Measurements from ENCODE around the gene MBD3L1. TPM values are rescaled to one million over a fixed set of nuclear protein-coding genes. Genes with fewer than 3 reads are reported as not detected.

The MBD3L1 gene
- total RNA-seq, 1 donor from 2014 or later = not detected

DNA sequence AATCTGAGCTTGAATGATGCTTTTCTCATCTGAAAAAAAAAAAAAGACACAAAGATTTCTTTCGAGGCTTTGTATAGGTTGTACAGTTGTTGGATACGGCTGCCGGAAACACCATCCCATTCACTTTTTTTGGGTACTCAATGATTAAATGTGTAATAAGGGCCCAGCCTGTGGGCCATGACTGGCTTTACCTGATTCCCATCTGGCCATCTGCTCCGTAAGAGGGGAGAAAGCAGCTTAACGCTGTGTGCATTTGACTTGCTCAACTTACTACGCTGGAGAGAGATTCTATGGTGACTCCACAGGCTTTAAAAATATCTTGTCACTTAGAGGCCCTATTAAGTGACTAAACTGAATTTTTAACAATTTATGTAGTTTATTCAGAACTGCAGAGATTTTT lies 804 bp upstream of the MBD3L1 start:
- intact Hi-C loops (cut with micrococcal nuclease) = loop anchor here (5.0 kb wide), 2 partner anchors 179 to 606 kb away; partner anchors contain the start of gene ZNF266
- ATAC-seq (ENCODE audit: low read depth) (no peak), DNase-seq (no peak)
- peaks cover 19% of the 10 kb centered on the region for H3K36me3 Mint-ChIP-seq (ENCODE audit: low read depth)
- H3K27me3 Mint-ChIP-seq = no peaks in the 10 kb centered on the region
- ChIA-PET CTCF (no interaction called here), POLR2A (interaction anchor here (0.5 kb wide), 1 partner anchor 921 kb away, joined by 3 read pairs; no protein-coding TSS in a partner anchor)
- peak overlapping the region; percentile 87 for H3K4me3 Mint-ChIP-seq
- H3K9me3 Mint-ChIP-seq = peaks cover 10% of the 10 kb centered on the region
- TF ChIP-seq, protein P1, sequence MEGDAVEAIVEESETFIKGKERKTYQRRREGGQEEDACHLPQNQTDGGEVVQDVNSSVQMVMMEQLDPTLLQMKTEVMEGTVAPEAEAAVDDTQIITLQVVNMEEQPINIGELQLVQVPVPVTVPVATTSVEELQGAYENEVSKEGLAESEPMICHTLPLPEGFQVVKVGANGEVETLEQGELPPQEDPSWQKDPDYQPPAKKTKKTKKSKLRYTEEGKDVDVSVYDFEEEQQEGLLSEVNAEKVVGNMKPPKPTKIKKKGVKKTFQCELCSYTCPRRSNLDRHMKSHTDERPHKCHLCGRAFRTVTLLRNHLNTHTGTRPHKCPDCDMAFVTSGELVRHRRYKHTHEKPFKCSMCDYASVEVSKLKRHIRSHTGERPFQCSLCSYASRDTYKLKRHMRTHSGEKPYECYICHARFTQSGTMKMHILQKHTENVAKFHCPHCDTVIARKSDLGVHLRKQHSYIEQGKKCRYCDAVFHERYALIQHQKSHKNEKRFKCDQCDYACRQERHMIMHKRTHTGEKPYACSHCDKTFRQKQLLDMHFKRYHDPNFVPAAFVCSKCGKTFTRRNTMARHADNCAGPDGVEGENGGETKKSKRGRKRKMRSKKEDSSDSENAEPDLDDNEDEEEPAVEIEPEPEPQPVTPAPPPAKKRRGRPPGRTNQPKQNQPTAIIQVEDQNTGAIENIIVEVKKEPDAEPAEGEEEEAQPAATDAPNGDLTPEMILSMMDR (IDR thresholded peaks at IDR 0.05) = no peak
- peak overlapping the region; percentile 90 for H3K27ac Mint-ChIP-seq
- peaks cover 15% of the 10 kb centered on the region for H3K4me1 Mint-ChIP-seq

DNA sequence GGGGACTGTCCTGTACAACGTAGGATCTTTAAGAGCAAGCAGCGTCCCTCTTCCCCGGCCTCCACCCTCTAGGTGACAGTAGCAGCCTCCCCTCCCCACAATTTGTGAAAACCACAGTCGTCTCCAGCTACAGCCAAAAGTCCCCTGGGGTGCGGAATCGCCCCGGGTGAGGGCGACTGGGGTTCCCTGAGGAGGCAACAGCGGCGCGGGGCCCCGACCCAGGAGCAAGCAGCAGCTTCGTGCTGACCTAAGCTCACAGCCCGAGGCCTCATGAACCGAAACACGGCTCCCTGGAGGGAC lies 395 bp upstream of the MBD3L1 start:
- TF ChIP-seq, protein P1 (IDR thresholded peaks at IDR 0.05) = no peak
- Mint-ChIP-seq H3K27ac (peak overlapping the region; percentile 90), H3K9me3 (peaks cover 10% of the 10 kb centered on the region), H3K4me1 (peaks cover 15% of the 10 kb centered on the region), H3K27me3 (no peaks in the 10 kb centered on the region), H3K4me3 (peak overlapping the region; percentile 87), H3K36me3 (ENCODE audit: low read depth) (peaks cover 17% of the 10 kb centered on the region)
- DNase-seq (no peak), ATAC-seq (ENCODE audit: low read depth) (peak; percentile 1)
- intact Hi-C loops (cut with micrococcal nuclease) = loop anchor here (5.0 kb wide), 2 partner anchors 179 to 606 kb away; partner anchors contain the start of gene ZNF266
- CTCF ChIA-PET = no interaction called here
- POLR2A ChIA-PET = interaction anchor here (0.5 kb wide), 1 partner anchor 921 kb away, joined by 3 read pairs; no protein-coding TSS in a partner anchor

DNA sequence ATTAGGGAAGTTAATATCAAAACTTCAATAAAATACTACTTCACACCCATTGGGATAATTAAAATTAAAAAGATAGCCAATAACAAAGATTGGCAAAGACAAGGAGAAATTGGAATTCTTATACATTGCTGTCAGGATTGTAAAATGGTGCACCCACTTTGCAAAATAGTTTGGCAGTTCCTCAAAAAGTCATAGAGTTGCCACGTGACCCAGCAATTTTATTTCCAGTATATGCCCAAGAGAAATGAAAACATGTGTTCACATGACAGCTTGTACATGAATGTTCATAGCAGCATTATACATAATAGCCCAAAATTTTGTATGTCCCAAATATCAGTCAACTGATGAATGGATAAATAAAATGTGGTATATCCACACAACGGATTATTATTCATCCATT lies 3.3 kb downstream of the MBD3L1 start:
- peaks cover 15% of the 10 kb centered on the region for H3K4me1 Mint-ChIP-seq
- peaks cover 4% of the 10 kb centered on the region for H3K36me3 Mint-ChIP-seq (ENCODE audit: low read depth)
- DNase-seq (no peak), ATAC-seq (ENCODE audit: low read depth) (no peak)
- H3K9me3 Mint-ChIP-seq = peaks cover 10% of the 10 kb centered on the region
- peaks cover 2% of the 10 kb centered on the region for H3K27me3 Mint-ChIP-seq
- no peak overlapping the region for H3K27ac Mint-ChIP-seq
- ChIA-PET CTCF (no interaction called here), POLR2A (no interaction called here)
- TF ChIP-seq, protein P1 (IDR thresholded peaks at IDR 0.05) = no peak
- H3K4me3 Mint-ChIP-seq = no peak overlapping the region
- intact Hi-C loops (cut with micrococcal nuclease) = no loop called here

DNA sequence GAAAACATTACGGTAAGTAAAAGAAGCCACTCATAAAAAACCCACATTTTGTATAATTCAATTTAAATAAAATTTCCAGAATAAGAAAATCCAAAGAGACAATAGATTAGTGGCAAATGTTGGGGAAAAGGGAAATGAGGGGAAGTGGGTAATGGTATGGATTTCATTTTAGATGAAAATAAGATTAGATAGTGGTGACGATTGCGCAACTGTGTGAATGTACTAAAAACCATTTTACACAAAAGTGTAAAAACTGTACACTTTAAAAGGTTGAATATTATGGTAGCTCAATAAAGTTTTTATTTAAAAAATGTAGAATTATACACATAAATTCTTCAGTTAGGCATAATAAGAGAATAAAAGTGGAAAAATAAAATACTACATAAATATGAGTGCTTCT lies 3.7 kb downstream of the MBD3L1 start:
- Mint-ChIP-seq H3K9me3 (peaks cover 10% of the 10 kb centered on the region), H3K36me3 (ENCODE audit: low read depth) (peaks cover 4% of the 10 kb centered on the region), H3K27ac (no peak overlapping the region), H3K27me3 (peaks cover 2% of the 10 kb centered on the region), H3K4me3 (no peak overlapping the region), H3K4me1 (peaks cover 15% of the 10 kb centered on the region)
- POLR2A ChIA-PET = no interaction called here
- CTCF ChIA-PET = no interaction called here
- no peak for DNase-seq
- TF ChIP-seq, protein P1 (IDR thresholded peaks at IDR 0.05) = no peak
- ATAC-seq (ENCODE audit: low read depth) = no peak
- intact Hi-C loops (cut with micrococcal nuclease) = no loop called here

DNA sequence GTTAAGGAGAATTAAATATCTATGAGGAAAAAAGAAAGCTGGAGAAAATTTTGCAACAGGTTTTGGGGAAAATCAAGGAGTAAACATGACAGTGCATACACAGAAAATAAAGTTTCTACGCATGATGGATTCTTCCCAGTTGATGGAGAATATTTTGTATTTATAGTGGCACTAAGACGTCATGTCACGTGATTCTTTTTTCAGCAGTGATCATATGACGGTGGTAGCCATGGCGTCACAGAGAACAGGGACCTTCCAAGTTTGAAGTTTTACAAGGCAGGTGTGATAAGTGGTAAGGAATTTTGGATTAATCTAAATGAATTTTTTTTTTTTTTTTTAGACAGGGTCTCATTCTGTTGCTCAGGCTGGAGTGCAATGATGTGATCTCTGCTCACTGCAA lies 8.5 kb downstream of the MBD3L1 start:
- H3K4me1 Mint-ChIP-seq = no peaks in the 10 kb centered on the region
- H3K36me3 Mint-ChIP-seq (ENCODE audit: low read depth) = no peaks in the 10 kb centered on the region
- peaks cover 4% of the 10 kb centered on the region for H3K27me3 Mint-ChIP-seq
- no peak overlapping the region for H3K27ac Mint-ChIP-seq
- POLR2A ChIA-PET = no interaction called here
- intact Hi-C loops (cut with micrococcal nuclease) = no loop called here
- no peak overlapping the region for H3K4me3 Mint-ChIP-seq
- CTCF ChIA-PET = no interaction called here
- no peak for ATAC-seq (ENCODE audit: low read depth)
- no peaks in the 10 kb centered on the region for H3K9me3 Mint-ChIP-seq
- DNase-seq = no peak
- TF ChIP-seq, protein P1 (IDR thresholded peaks at IDR 0.05) = no peak

Measured in activated B cell treated with CpG ODN at 0.5 μM for 24 hours (primary cell).